C1 segment of cervical spinal cord (tissue), 14 donors: ENCODE results near the gene TMEM151A.
A peak's percentile ranks its signal among the peaks of the same experiment; 100 is the strongest.
"Not testable (repeated sequence)": the region's sequence is repeated elsewhere in the genome, so short reads cannot be mapped to it uniquely, and the experiment has no call there.

Source experiments
- DNase-seq, 14 donors: peaks; one replicate each; lab custom pipeline; 2025; lab: John Stamatoyannopoulos, UW

TMEM151A gene

GRCh38 chr11:66267379-66268243, 24.1 kb upstream of the TMEM151A start:
- DNase-seq: peak; percentile 40 to 92 (median 84)

GRCh38 chr11:66268244-66268951, 23.3 kb upstream of the TMEM151A start, which contains the start of gene RAB1B:
TSS of gene RAB1B (plus strand) at chr11:66268639. CDS start at chr11:66268680, 41 bp downstream.
- peak; percentile 93 to 100 (median 99) for DNase-seq

- peak in 2 of 14 donors; percentile 68 to 70 for DNase-seq
Observed at GRCh38 chr11:66268952-66269905, 22.5 kb upstream of the TMEM151A start.

- no peak for DNase-seq
Observed at GRCh38 chr11:66271816-66272215, 19.9 kb upstream of the TMEM151A start.

GRCh38 chr11:66272596-66272995, 19.1 kb upstream of the TMEM151A start:
- DNase-seq: no peak

- no peak for DNase-seq
Observed at GRCh38 chr11:66274219-66274618, 17.5 kb upstream of the TMEM151A start.

GRCh38 chr11:66275396-66275795, 16.3 kb upstream of the TMEM151A start:
- no peak for DNase-seq

- no peak for DNase-seq
Observed at GRCh38 chr11:66275984-66276612, 15.6 kb upstream of the TMEM151A start.

- not testable (repeated sequence) for DNase-seq
Observed at GRCh38 chr11:66276619-66277018, 15.1 kb upstream of the TMEM151A start.

- DNase-seq: not testable (repeated sequence)
Observed at GRCh38 chr11:66277064-66277463, 14.6 kb upstream of the TMEM151A start.

- peak in 1 of 14 donors; percentile 42 for DNase-seq
Observed at GRCh38 chr11:66277471-66278362, 14.0 kb upstream of the TMEM151A start, which contains the start of gene CNIH2. TSS of gene CNIH2 (plus strand) at chr11:66278175. CDS start at chr11:66278457, 282 bp downstream.

GRCh38 chr11:66278363-66279091, 13.2 kb upstream of the TMEM151A start:
- no peak for DNase-seq

GRCh38 chr11:66279092-66279734, 12.5 kb upstream of the TMEM151A start:
- DNase-seq: no peak

GRCh38 chr11:66280428-66280827, 11.3 kb upstream of the TMEM151A start:
- peak in 1 of 14 donors; percentile 13 for DNase-seq

- no peak for DNase-seq
Observed at GRCh38 chr11:66281001-66281400, 10.7 kb upstream of the TMEM151A start.

- DNase-seq: no peak
Observed at GRCh38 chr11:66281776-66282467, 9.8 kb upstream of the TMEM151A start.

- DNase-seq: peak; percentile 67 to 97 (median 92)
Observed at GRCh38 chr11:66282468-66283455, 8.9 kb upstream of the TMEM151A start.
